Measurements from ENCODE around the gene CEP55.
"Not testable (repeated sequence)": the region's sequence is repeated elsewhere in the genome, so short reads cannot be mapped to it uniquely, and the experiment has no call there.

CEP55 gene

DNA sequence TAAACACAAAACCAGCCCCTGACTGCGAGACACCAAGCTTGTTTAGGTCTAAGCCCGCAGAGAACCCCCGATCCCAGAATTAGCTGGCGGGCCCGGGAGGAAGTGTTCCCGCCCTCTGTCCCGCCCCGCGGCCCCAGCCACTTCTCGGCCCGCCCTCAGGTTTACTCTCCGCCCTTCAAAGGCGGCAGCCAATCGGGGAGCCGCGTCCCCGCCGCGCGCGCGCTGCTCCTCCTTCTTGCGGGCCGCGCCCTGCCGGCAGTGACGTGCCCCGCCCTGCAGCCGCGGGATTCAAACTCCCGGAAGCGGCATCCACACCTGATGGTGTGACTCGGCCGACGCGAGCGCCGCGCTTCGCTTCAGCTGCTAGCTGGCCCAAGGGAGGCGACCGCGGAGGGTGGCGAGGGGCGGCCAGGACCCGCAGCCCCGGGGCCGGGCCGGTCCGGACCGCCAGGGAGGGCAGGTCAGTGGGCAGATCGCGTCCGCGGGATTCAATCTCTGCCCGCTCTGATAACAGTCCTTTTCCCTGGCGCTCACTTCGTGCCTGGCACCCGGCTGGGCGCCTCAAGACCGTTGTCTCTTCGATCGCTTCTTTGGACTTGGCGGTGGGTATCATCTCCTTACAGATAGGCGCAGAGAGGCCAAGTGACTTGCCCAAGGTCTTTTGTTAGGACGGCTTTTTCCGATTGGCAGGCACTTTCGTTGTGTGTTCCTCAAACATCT is at the start of gene CEP55:
TSS of gene CEP55 (plus strand) at position 291 of the 720 bp plus-strand sequence. CDS start 3,440 bp downstream, outside the sequence.
- FAIRE-seq (peak; percentile 91), DNase-seq (ENCODE audit: extremely low spot score, insufficient read length, low read depth) (peak; percentile 90)

DNA sequence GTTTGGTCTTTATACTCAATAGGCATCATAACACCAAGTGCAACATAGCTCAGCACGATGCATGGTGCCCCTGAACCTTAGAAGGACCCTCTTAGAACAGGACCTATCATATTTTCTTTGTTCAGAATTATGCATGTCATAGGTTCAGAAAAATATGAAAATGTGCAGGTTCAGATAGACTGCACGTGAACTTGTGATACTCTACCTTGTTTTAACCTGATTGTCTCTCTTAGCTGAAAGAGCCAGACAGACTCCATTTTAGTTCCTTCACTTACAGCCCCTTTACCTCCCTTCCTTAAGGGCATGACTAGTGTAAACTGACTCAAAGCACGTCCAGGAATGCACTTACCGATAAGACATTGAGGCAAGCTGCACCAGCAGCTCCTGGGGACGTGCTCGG is 49.4 kb upstream of the CEP55 start:
- no peak for DNase-seq (ENCODE audit: extremely low spot score, insufficient read length, low read depth)

DNA sequence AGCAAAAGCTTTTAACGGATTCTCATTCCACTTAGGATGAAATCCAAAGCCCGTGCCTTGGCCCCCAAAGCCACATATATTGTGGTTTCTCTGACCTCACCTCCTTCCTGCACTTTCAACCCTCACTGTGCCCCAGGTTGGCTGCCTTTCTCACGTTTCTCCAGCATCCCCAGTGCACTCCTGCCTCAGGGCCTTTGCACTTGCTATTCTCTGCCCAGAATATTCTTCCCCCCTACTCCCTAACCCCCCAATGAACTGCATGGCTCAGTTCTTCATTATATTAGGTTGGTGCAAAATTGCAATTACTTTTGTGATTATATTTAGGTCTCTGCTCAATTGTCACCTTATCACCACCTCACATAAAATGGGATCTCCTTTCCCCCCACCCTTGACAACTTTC is 48.4 kb upstream of the CEP55 start:
- FAIRE-seq = no peak
- DNase-seq (ENCODE audit: extremely low spot score, insufficient read length, low read depth) = no peak

More for the DNA sequence above, 49.4 kb upstream of the CEP55 start:
- no peak for FAIRE-seq

DNA sequence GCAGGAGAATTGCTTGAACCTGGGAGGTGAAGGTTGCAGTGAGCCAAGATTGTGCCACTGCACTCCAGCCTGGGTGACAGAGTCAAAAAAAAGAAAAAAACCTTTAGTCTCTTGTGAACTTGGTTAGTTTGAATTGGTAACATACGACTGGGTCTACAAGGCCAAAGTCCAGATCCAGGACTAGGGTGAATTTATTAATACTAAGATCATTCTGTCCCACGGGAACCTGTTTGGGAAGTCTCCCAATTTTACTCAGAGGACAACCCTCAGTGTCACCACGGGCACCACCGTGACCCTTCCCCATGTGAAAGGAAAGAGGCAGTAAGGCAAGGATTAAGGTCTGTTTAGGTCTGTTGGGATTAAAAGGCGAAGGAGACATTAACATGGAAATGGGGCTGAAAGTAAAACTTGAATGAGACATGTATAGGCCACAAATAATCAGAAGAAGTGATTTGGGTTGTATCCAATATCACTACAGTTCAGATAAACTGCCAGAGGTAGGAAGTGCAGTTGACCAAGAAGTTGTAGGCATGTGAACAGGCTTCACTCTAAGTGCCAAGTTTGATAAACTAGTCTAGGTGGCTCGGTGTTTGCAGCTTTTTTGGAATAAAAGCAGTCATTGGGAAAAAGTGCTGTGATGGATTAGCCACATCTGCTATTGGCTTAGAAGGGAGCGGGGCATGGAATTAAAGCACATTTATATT is 45.0 kb upstream of the CEP55 start:
- no peak for DNase-seq (ENCODE audit: extremely low spot score, insufficient read length, low read depth)
- FAIRE-seq = no peak

DNA sequence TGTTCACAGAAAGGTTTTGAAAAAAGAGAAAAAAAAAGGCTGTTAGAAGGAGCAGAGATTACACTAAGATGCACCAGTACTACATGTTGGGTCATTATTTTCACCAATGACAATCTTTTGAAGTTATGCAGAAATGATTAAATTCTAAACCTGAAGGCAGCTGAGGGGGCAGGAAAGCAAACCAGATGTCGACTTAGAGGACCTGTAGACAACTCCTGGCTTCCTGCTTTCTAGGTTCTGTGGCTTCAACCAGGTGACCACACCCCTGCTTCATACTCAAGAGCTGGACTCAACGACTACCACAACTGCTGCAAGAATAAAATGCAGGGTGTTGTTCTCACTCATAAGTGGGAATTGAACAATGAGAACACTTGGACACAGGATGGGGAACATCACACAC is 44.3 kb upstream of the CEP55 start:
- FAIRE-seq = no peak
- no peak for DNase-seq (ENCODE audit: extremely low spot score, insufficient read length, low read depth)

DNA sequence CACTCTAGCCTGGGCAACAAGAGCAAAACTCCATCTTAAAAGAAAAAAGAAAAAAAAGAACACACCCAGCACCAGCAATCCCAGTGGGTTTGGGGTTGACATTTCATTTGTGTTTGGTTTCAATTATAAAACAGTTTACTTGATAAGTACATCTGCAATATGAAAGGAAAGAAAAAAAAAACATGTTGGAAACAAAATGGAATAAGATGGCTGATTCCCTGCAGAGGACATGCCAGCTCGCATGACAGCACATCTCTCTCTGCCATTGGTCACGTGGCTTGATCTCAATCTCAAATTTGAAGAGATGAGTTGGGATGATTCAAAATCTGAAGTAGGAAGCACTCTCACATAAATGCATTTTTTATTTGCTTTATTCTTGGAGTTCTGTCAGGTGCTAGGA is 42.3 kb upstream of the CEP55 start:
- FAIRE-seq = no peak

DNA sequence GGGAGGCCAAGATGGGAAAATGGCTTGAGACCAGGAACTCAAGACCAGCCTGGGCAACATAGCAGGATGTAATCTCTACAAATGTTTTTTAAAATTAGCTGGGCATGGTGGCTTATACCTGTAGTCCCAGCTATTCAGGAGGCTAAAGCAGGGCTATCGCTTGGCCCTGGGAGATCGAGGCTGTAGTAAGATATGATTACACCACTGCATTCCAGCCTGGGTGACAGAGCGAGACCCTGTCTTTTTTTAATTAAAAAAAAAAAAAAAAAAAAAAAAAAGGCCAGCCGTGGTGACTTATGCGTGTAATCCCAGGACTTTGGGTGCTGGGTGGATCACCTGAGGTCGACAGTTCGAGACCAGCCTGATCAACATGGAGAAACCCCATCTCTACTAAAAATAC is 41.7 kb upstream of the CEP55 start:
- no peak for DNase-seq (ENCODE audit: extremely low spot score, insufficient read length, low read depth)
- FAIRE-seq = no peak

More for the DNA sequence above, 42.3 kb upstream of the CEP55 start:
- no peak for DNase-seq (ENCODE audit: extremely low spot score, insufficient read length, low read depth)

DNA sequence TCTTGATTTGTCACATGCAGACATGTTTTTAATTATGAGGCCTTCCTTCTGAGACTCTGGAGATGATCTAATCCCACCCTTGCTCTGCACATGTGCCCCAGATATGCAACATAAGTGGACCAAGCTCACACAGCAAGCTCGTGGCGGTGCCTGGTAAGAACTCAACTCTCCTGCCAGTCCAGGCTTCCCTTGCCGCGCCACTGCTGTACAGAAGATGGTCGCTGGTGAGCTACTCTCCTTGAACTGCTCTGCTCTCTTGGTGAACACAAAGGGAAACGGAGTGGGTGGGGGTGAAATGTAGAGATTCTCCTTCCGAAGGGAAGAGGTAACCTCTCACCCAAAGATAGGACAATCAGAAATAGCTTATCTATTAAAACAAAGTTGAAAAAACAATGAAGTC is 39.9 kb upstream of the CEP55 start:
- FAIRE-seq = no peak
- no peak for DNase-seq (ENCODE audit: extremely low spot score, insufficient read length, low read depth)

DNA sequence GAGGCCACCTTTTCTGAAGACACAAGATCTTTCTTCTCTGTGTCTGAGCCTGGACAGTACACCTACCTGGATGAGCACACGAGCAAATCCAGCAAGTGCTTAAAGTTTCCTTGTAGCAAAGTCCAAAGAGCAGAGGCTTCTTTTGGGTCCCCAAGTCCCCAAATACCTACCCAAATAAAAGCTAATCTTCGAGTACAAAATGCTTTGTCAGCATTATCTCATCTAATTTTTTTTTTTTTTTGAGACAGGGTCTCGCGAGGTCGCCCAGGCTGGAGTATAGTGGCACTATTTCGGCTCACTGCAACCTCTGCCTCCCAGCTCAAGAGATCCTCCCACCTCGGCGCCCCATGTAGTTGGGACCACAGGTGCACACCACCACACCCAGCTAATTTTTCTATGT is 38.9 kb upstream of the CEP55 start:
- DNase-seq (ENCODE audit: extremely low spot score, insufficient read length, low read depth) (no peak), FAIRE-seq (no peak)

DNA sequence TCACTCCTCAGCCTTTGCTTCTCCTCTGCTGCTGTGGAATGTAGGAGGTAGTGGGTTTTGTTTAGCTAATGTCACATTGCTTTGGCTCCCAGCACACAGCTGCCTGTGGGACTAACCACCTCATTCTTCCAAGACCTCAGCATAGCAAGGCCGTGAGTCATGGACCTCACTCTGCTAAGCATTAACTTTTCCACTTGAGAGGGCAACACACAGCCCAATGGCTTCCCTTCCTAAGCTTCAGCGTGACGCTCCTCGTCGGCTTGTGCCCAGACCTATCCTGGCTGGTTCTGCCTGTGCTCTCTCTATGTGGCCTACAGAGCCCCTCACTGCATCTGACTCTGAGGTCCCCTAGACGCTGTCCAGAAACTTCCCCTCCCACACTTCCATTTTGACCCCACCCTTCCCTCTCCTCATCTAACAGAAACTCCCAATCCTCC is 37.6 kb upstream of the CEP55 start:
- FAIRE-seq = no peak
- DNase-seq (ENCODE audit: extremely low spot score, insufficient read length, low read depth) = no peak

DNA sequence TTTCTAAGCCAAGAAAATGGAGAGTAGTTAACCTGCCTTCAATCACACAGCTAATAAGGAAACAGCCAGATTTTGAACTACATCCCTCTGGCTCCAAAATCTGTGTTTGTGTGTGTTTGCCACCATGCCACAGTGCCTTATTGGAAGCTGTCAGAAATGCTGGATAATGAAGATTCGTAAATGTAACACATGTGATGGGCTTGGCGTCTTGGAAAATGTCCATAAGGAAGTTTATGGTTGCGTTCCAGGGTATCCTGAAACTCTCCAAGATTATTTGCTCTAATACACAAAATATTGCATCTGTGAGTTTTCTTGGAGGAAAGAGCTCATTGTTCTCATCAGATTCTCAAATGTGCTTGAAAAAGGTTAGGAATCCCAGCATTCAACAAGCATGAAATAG is 36.9 kb upstream of the CEP55 start:
- DNase-seq (ENCODE audit: extremely low spot score, insufficient read length, low read depth) (no peak), FAIRE-seq (no peak)

DNA sequence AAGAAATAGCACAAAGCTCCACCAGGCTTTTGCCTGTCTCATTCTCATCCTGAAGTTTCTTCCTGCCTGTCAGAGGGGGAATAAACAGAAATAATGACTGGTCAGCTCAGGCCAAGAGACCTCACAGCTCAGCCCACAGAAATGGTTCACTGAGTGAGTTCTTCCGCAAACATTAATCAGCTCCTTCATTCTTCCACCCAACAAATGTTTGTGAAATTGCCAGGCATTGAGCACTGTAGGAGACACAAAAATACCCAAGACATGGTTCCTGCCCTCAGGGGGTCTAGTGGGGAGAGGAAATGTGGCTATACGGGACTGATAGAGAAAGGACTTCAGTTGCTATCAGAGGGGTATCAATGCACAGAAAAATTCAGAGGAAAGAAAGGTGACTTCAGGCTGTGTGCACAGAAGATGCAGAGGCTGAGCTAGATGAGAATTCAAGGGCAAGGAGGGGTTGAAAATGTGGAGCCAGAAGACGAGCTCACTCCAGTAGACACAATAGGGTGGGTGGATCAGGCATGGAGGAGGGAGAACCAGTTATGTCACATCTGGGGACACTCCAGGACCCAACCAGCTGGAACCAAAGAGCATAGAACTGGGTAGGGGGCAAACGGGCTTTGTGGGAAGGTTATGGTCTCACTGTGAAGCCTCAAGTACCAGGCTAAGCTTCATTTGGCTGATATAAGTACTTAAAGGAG is 35.2 kb upstream of the CEP55 start:
- DNase-seq (ENCODE audit: extremely low spot score, insufficient read length, low read depth) (no peak), FAIRE-seq (no peak)

DNA sequence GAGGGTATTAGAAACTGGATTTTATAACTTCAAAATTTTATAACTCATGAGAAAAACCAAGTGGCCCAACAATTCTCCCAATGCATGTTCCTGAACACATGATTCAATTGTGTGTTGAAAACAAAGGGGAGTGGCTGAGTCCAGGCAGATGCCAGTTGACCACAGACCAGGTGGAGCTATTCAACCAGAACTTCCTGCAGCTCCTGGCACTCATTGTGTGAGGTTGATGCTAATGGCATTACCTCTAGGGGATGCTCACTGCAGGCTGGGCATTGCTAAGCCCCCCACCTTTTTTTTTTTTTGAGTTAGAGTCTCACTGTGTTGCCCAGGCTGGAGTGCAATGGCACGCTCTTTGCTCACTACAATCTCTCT is 34.6 kb upstream of the CEP55 start:
- no peak for DNase-seq (ENCODE audit: extremely low spot score, insufficient read length, low read depth)
- FAIRE-seq = no peak

DNA sequence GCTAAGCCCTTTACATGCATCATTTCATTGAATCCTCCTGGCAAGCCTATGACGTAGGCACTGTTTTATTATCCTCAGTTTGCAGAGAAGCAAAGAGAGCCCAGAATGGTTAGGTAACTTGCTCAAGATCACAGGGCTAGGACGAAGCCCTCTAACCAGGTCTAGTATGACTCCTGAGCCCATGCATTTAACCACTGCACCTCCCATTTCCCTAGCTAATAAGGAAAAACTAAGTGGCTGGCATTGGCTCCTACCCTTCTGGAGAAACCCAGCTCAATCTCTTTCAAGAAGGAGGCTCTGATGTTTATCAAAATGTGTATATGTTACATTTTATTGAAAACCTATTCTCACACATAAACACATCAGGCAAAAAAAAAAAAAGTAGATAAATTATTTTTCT is 34.0 kb upstream of the CEP55 start:
- no peak for FAIRE-seq
- no peak for DNase-seq (ENCODE audit: extremely low spot score, insufficient read length, low read depth)

DNA sequence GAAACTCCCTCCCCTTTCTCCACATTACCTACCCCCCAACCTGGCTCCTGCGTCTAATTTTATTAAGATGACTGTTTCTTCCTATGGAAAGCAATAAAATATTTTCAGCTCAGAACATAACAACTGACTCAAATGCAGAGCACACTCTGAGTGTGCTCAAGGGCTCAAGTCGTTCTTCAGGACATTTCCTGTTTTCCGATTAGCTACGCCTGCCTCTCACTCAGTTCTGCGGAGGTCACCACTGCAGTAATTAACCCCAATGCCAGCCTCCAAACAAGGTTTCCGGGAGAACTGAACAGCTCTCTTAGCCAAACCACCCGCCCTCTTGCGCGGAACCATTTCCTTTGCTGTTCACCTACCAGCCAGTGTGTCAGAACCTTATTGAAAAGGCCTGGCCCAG is 33.5 kb upstream of the CEP55 start:
- no peak for FAIRE-seq

DNA sequence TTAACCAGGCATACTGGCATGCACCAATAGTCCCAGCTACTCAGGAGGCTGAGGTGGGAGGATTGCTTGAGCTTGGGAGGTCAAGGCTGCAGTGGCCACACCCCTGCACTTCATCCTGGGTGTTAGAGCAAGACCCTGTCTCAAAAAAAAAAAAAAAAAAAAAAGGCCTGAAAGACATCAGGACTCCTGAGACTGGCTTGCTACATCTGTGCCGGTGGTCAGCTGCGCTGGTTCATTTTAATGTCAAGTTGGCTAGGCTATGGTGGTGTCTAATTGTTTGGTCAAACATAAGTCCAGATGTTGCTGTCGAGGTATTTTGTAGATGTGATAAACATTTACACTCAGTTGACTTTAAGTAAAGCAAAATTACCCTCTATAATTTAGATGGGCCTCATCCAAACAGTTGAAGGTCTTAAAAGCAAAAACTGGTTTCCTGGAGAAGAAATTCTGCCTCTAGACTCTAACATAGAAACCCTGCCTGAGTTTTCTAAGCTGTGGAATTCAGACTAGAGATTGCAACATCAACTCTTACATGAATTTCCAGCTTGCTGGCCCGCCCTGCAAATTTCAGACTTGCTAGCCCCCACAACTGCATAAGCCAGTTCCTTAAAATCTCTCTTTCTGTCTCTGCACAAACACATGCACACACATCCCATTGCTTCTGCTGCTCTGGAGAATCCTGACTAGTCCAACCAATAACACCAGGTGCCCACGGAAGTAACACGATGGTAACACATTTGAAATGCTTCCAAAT is 32.5 kb upstream of the CEP55 start:
- DNase-seq (ENCODE audit: extremely low spot score, insufficient read length, low read depth) (no peak), FAIRE-seq (no peak)

More for the DNA sequence above, 33.5 kb upstream of the CEP55 start:
- no peak for DNase-seq (ENCODE audit: extremely low spot score, insufficient read length, low read depth)

DNA sequence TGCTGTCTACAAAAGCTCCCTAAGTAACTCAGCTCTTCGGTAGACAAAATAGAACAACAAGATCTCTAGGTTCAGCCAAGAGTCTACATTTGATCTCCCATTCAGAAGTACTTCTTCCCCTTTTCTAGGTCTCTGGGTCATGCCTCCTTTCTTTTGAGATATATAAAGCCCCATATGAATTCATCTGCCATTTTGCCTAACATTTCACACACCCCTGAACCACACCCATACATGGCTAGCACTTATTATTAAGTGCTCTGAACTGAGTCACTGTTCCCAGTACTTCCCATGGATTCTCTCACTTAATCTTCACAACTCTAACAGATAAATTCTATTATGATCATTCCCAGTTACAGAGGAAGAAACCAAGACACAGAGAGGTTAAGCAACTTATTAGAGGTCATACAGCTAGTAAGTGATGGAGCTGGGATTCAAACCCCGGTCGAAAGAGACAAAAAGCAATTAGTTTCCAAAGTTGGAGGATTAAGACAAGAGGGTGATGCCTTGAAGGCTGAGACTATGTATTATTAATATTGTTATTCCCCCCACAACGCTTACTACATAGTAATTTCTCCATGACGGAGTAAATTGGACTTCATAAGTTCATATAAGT is 31.5 kb upstream of the CEP55 start:
- FAIRE-seq (no peak), DNase-seq (ENCODE audit: extremely low spot score, insufficient read length, low read depth) (no peak)

DNA sequence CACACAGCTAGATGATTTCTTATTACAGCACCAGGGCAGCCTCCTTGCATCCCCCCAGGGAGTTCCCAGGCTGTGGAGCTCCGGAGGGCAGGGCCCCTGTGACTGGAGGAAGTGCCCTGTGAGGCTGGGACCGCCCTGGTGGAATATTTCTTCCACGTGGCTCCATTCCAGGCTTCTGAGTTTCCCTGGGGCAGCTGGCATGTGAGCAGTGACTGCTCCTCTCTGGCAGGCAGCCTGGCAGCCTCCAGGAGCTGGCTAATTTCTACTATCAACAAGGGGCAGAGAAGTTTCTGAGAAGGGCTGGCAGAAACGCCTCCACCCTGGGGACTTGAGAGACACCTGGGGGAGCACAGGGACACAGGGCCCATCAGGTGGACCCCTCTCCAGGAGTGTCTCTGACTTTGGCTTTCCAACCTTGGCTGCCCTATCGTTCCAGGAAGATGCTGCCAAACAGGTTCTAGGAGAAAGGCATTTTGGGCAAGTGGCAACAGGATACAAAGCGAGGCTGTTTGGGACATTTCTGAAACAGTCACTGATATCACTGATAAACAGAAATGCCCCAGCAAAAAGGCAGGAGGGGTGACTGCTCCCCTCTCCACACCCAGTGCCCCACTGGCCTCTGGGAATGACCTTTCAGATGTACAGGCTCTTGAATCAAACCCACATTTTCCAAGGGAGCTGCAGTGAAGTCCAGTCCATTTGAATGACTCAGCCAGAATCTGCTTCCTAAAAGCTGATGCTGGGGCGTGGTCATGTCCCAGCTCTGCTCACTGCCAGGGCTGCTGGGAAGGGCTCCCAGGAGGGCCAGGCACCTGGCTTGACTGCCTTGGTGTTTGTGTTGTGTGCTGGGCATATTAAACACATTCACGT is 30.4 kb upstream of the CEP55 start:
- DNase-seq (ENCODE audit: extremely low spot score, insufficient read length, low read depth) (no peak), FAIRE-seq (no peak)

DNA sequence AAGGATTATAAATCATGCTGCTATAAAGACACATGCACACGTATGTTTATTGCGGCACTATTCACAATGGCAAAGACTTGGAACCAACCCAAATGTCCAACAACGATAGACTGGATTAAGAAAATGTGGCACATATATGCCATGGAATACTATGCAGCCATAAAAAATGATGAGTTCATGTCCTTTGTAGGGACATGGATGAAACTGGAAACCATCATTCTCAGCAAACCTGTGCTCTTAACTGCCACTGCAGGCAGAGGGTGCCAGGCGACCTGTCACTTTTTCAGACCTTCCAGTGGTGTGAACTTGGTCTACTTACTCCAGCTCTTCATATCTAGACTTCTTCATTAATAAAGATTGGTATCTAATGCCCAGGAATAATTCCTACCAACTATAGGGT is 28.8 kb upstream of the CEP55 start:
- DNase-seq (ENCODE audit: extremely low spot score, insufficient read length, low read depth); FAIRE-seq: not testable (repeated sequence)
